Measurements from ENCODE around the gene HDHD5. TPM values are rescaled to one million over a fixed set of nuclear protein-coding genes. Genes with fewer than 3 reads are reported as not detected.

HDHD5 gene
- total and polyA plus RNA-seq, 2 of the 13 experiments (the other 11 are each of a cell fraction or from before 2014, with no cell fraction given) = not detected

GRCh38 chr22:17140022-17140421, 19.1 kb downstream of the HDHD5 start:
- H3K9ac ChIP-seq (ENCODE audit: insufficient read depth, low read depth, low read length) = no peak overlapping the region
- H3K36me3 ChIP-seq (replicated peaks in 1 of 2; ENCODE audit: control insufficient read depth in 1 of 2, insufficient read depth in 2 of 2, low read length in 2 of 2) = no peaks in the 10 kb centered on the region
- intact Hi-C loops (cut with micrococcal nuclease; ENCODE audit: unreplicated experiment) = no loop called here
- H3K27me3 ChIP-seq (ENCODE audit: control insufficient read depth in 1 of 2, insufficient read depth in 2 of 2, low read length in 2 of 2) = peaks cover 0 to 1% of the 10 kb centered on the region in 2 experiments; a peak in 2 of 5 replicates
- no peaks in the 10 kb centered on the region for H3K79me2 ChIP-seq (ENCODE audit: insufficient read depth, low read length)
- H3K4me2 ChIP-seq (ENCODE audit: low read depth, low read length) = no peak overlapping the region
- ATAC-seq = no peak
- 12% methylated on average over 7 of the region's 8 CpGs for WGBS (ENCODE audit: low lambda C conversion rate)
- ChIA-PET POLR2A (no interaction called here), CTCF (ENCODE audit: low intra/inter-chr PET ratio, low total read pairs) (no interaction called here)
- H4K20me1 ChIP-seq (ENCODE audit: insufficient read depth, low read length) = no peaks in the 10 kb centered on the region
- no peak for TF ChIP-seq PLRG1 (conservative IDR thresholded peaks at IDR 0.05)
- no peak for TF ChIP-seq MTA3 (CRISPR knock-in tag; IDR thresholded peaks at IDR 0.05)
- no peak for TF ChIP-seq ZNF512 (CRISPR knock-in tag; IDR thresholded peaks at IDR 0.05)
- TF ChIP-seq ZBTB21 (CRISPR knock-in tag; IDR thresholded peaks at IDR 0.05) = no peak
- no peak for TF ChIP-seq MXD4 (CRISPR knock-in tag; IDR thresholded peaks at IDR 0.05)
- TF ChIP-seq KDM1A (CRISPR knock-in tag; IDR thresholded peaks at IDR 0.05) = no peak
- no peak for TF ChIP-seq NFIC (IDR thresholded peaks at IDR 0.05; ENCODE audit: low read length)
- TF ChIP-seq ARID2 (CRISPR knock-in tag; IDR thresholded peaks at IDR 0.05; ENCODE audit: borderline replicate concordance) = no peak
- no peak for TF ChIP-seq TBL1XR1 (IDR thresholded peaks at IDR 0.05; ENCODE audit: borderline replicate concordance, low read length, partially characterized antibody)
- TF ChIP-seq USF2 (IDR thresholded peaks at IDR 0.05; ENCODE audit: low read depth, low read length) = no peak
- TF ChIP-seq USF2 (CRISPR knock-in tag; IDR thresholded peaks at IDR 0.05; ENCODE audit: borderline replicate concordance) = no peak
- no peak for TF ChIP-seq GATAD1 (CRISPR knock-in tag; IDR thresholded peaks at IDR 0.05)
- TF ChIP-seq TRIM22 (IDR thresholded peaks at IDR 0.05) = no peak
- no peak for TF ChIP-seq CHD2 (IDR thresholded peaks at IDR 0.05; ENCODE audit: low read depth, low read length)
- no peak for TF ChIP-seq ZNF12 (CRISPR knock-in tag; IDR thresholded peaks at IDR 0.05)
- TF ChIP-seq TRAFD1 (CRISPR knock-in tag; IDR thresholded peaks at IDR 0.05; ENCODE audit: borderline replicate concordance) = no peak
- no peak for FAIRE-seq
- no peak overlapping the region for H3K4me3 ChIP-seq (replicated peaks in 1 of 3; ENCODE audit: insufficient read depth in 1 of 3, low read depth in 2 of 3, low read length in 3 of 3)
- no peak overlapping the region for H3K27ac ChIP-seq (ENCODE audit: extremely low read length, insufficient read depth, low read length)
- no peaks in the 10 kb centered on the region for H3K4me1 ChIP-seq (ENCODE audit: insufficient read depth, low read length)
- DNase-seq (ENCODE audit: low spot score) = no peak
- BruUV-seq (replicated peaks) = no TSS peak
- in situ Hi-C loops (cut with HindIII; ENCODE audit: extremely low pct_ligation_motif_present, low pct_unique_long_range_greater_than_20kb) = no loop called here
- no peak overlapping the region for H2AFZ ChIP-seq (ENCODE audit: low read length)
- H3K9me3 ChIP-seq (ENCODE audit: low read length) = no peaks in the 10 kb centered on the region

Data from HepG2 (cell line).